H1 (cell line): ENCODE data around the gene SLAIN2. TPM values are rescaled to one million over a fixed set of nuclear protein-coding genes. Genes with fewer than 3 reads are reported as not detected.

Experiments
- CHD2 ChIP-seq: IDR thresholded peaks from 2 replicates; pipeline ENCODE4 v1.6.1; 2012; ENCODE audit warnings: low read length, improper control_type of control experiment
- HDAC6 ChIP-seq: IDR thresholded peaks from one replicate; pipeline ENCODE4 v1.7.1; 2012; ENCODE audit warnings: low read depth, mild to moderate bottlenecking, inconsistent platforms, low read length, moderate library complexity
- polyA plus RNA-seq, 7 experiments: library from polyadenylated mRNA; depleted of rRNA in 3 of 7; stranded (reverse) in 5 of 7; unstranded in 2 of 7; fragments of >200 nt in 5 of 7; fragments of 200-250 nt in 2 of 7; gene quantifications; 1 replicate in 5 of 7; 2 replicates in 1 of 7; 4 replicates in 1 of 7; pipeline versions ENCODE4 v1.2.1 to v1.2.3, GENCODE V29; 2011 to 2013; ENCODE audit warnings: missing spikeins in 2 of 7, mixed read lengths in 2 of 7
- total RNA-seq: library from RNA; stranded (reverse); fragmentation: NEBNext Ultra II Directional; extraction: Animal tissue kit (Norgen Biotek cat#: 25700); gene quantifications from 2 replicates; pipeline ENCODE4 v1.2.1, GENCODE V29; 2021
- TF ChIP-seq, protein P1 (sequence below): fragments of 300-600 bp; sonication (generic); IDR thresholded peaks from 2 replicates; pipeline ENCODE4 v1.7.1; 2012; ENCODE audit warnings: low read length, moderate library complexity, mild to moderate bottlenecking, inconsistent platforms; ENCODE audit not compliant: insufficient replicate concordance
- TF ChIP-seq, protein P2 (sequence below): IDR thresholded peaks from 2 replicates; pipeline ENCODE4 v1.6.1; 2012; ENCODE audit warnings: low read length, inconsistent platforms

Gene SLAIN2
- total and polyA plus RNA-seq, 2 of the 8 experiments (the other 6 are each of a cell fraction or from before 2014, with no cell fraction given) = 8.2 to 40.0 TPM

- TF ChIP-seq, protein P1, sequence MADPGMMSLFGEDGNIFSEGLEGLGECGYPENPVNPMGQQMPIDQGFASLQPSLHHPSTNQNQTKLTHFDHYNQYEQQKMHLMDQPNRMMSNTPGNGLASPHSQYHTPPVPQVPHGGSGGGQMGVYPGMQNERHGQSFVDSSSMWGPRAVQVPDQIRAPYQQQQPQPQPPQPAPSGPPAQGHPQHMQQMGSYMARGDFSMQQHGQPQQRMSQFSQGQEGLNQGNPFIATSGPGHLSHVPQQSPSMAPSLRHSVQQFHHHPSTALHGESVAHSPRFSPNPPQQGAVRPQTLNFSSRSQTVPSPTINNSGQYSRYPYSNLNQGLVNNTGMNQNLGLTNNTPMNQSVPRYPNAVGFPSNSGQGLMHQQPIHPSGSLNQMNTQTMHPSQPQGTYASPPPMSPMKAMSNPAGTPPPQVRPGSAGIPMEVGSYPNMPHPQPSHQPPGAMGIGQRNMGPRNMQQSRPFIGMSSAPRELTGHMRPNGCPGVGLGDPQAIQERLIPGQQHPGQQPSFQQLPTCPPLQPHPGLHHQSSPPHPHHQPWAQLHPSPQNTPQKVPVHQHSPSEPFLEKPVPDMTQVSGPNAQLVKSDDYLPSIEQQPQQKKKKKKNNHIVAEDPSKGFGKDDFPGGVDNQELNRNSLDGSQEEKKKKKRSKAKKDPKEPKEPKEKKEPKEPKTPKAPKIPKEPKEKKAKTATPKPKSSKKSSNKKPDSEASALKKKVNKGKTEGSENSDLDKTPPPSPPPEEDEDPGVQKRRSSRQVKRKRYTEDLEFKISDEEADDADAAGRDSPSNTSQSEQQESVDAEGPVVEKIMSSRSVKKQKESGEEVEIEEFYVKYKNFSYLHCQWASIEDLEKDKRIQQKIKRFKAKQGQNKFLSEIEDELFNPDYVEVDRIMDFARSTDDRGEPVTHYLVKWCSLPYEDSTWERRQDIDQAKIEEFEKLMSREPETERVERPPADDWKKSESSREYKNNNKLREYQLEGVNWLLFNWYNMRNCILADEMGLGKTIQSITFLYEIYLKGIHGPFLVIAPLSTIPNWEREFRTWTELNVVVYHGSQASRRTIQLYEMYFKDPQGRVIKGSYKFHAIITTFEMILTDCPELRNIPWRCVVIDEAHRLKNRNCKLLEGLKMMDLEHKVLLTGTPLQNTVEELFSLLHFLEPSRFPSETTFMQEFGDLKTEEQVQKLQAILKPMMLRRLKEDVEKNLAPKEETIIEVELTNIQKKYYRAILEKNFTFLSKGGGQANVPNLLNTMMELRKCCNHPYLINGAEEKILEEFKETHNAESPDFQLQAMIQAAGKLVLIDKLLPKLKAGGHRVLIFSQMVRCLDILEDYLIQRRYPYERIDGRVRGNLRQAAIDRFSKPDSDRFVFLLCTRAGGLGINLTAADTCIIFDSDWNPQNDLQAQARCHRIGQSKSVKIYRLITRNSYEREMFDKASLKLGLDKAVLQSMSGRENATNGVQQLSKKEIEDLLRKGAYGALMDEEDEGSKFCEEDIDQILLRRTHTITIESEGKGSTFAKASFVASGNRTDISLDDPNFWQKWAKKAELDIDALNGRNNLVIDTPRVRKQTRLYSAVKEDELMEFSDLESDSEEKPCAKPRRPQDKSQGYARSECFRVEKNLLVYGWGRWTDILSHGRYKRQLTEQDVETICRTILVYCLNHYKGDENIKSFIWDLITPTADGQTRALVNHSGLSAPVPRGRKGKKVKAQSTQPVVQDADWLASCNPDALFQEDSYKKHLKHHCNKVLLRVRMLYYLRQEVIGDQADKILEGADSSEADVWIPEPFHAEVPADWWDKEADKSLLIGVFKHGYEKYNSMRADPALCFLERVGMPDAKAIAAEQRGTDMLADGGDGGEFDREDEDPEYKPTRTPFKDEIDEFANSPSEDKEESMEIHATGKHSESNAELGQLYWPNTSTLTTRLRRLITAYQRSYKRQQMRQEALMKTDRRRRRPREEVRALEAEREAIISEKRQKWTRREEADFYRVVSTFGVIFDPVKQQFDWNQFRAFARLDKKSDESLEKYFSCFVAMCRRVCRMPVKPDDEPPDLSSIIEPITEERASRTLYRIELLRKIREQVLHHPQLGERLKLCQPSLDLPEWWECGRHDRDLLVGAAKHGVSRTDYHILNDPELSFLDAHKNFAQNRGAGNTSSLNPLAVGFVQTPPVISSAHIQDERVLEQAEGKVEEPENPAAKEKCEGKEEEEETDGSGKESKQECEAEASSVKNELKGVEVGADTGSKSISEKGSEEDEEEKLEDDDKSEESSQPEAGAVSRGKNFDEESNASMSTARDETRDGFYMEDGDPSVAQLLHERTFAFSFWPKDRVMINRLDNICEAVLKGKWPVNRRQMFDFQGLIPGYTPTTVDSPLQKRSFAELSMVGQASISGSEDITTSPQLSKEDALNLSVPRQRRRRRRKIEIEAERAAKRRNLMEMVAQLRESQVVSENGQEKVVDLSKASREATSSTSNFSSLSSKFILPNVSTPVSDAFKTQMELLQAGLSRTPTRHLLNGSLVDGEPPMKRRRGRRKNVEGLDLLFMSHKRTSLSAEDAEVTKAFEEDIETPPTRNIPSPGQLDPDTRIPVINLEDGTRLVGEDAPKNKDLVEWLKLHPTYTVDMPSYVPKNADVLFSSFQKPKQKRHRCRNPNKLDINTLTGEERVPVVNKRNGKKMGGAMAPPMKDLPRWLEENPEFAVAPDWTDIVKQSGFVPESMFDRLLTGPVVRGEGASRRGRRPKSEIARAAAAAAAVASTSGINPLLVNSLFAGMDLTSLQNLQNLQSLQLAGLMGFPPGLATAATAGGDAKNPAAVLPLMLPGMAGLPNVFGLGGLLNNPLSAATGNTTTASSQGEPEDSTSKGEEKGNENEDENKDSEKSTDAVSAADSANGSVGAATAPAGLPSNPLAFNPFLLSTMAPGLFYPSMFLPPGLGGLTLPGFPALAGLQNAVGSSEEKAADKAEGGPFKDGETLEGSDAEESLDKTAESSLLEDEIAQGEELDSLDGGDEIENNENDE = no peak
- TF ChIP-seq, protein P2, sequence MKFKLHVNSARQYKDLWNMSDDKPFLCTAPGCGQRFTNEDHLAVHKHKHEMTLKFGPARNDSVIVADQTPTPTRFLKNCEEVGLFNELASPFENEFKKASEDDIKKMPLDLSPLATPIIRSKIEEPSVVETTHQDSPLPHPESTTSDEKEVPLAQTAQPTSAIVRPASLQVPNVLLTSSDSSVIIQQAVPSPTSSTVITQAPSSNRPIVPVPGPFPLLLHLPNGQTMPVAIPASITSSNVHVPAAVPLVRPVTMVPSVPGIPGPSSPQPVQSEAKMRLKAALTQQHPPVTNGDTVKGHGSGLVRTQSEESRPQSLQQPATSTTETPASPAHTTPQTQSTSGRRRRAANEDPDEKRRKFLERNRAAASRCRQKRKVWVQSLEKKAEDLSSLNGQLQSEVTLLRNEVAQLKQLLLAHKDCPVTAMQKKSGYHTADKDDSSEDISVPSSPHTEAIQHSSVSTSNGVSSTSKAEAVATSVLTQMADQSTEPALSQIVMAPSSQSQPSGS = no peak
- TF ChIP-seq HDAC6 (no peak), CHD2 (no peak)
- TF ChIP-seq, all 59 proteins: peak for 0
These were observed 1.7 kb upstream of the SLAIN2 start (continued) for GRCh38 chr4:48339642-48340041.
